HepG2 (cell line): ENCODE results near the gene PIGK. TPM values are rescaled to one million over a fixed set of nuclear protein-coding genes. Genes with fewer than 3 reads are reported as not detected.

Experiments
- AHDC1 ChIP-seq: sonication (generic); formaldehyde crosslinking; IDR thresholded peaks from 2 replicates; pipeline ENCODE4 v1.5.1; 2020; ENCODE audit warnings: mild to moderate bottlenecking, missing genetic modification reagents, borderline replicate concordance
- ARID5B ChIP-seq: IDR thresholded peaks from 2 replicates; pipeline ENCODE4 v1.4.0; 2020; ENCODE audit warnings: mild to moderate bottlenecking, missing genetic modification reagents
- ATF7-NPFF ChIP-seq: sonication (generic); formaldehyde crosslinking; IDR thresholded peaks from 2 replicates; pipeline ENCODE4 v1.8.1; 2023; ENCODE audit warnings: mild to moderate bottlenecking, low read depth, missing genetic modification reagents, moderate library complexity
- ELF3 ChIP-seq: IDR thresholded peaks from 2 replicates; pipeline ENCODE4 v1.6.1; 2016; ENCODE audit warnings: missing genetic modification reagents, missing compliant biosample characterization
- JARID2 ChIP-seq: sonication (generic); formaldehyde crosslinking; IDR thresholded peaks from 2 replicates; pipeline ENCODE4 v1.8.1; 2023; ENCODE audit warnings: missing genetic modification reagents, inconsistent platforms; ENCODE audit not compliant: insufficient replicate concordance
- MED1 ChIP-seq: sonication (generic); formaldehyde crosslinking; IDR thresholded peaks from 2 replicates; pipeline ENCODE4 v1.4.0; 2020; ENCODE audit warnings: missing genetic modification reagents
- MYNN ChIP-seq: sonication (generic); formaldehyde crosslinking; IDR thresholded peaks from 2 replicates; pipeline ENCODE4 v1.4.0; 2020; ENCODE audit warnings: mild to moderate bottlenecking, low read depth, missing genetic modification reagents
- PATZ1 ChIP-seq: sonication (generic); formaldehyde crosslinking; IDR thresholded peaks from 2 replicates; pipeline ENCODE4 v1.4.0; 2020; ENCODE audit warnings: missing genetic modification reagents
- RARG ChIP-seq: sonication (generic); formaldehyde crosslinking; IDR thresholded peaks from 2 replicates; pipeline ENCODE4 v1.4.0; 2020; ENCODE audit warnings: low read depth, mild to moderate bottlenecking, missing genetic modification reagents
- REPIN1 ChIP-seq: sonication (generic); formaldehyde crosslinking; IDR thresholded peaks from 2 replicates; pipeline ENCODE4 v1.8.0; 2022; ENCODE audit warnings: missing genetic modification reagents, low read depth, mild to moderate bottlenecking, borderline replicate concordance
- SAP130 ChIP-seq: IDR thresholded peaks from 2 replicates; pipeline ENCODE4 v1.6.1; 2016; ENCODE audit warnings: low read depth
- YY1 ChIP-seq: IDR thresholded peaks from 2 replicates; pipeline ENCODE4 v1.6.1; 2011; ENCODE audit warnings: low read length, low read depth, moderate library complexity, mild to moderate bottlenecking; ENCODE audit not compliant: insufficient read depth, insufficient replicate concordance
- ZFY ChIP-seq: sonication (generic); formaldehyde crosslinking; IDR thresholded peaks from 2 replicates; pipeline ENCODE4 v1.4.0; 2020; ENCODE audit warnings: missing genetic modification reagents
- ZNF292 ChIP-seq: sonication (generic); formaldehyde crosslinking; IDR thresholded peaks from 2 replicates; pipeline ENCODE4 v1.8.1; 2022; ENCODE audit warnings: mild to moderate bottlenecking, low read depth, missing genetic modification reagents, borderline replicate concordance
- ZNF317 ChIP-seq: sonication (generic); formaldehyde crosslinking; IDR thresholded peaks from 2 replicates; pipeline ENCODE4 v1.5.0; 2020; ENCODE audit warnings: mild to moderate bottlenecking, missing genetic modification reagents
- polyA plus RNA-seq, 8 experiments: library from polyadenylated mRNA; depleted of rRNA in 3 of 8; stranded (reverse) in 7 of 8; unstranded in 1 of 8; fragments of >200 nt; fragmentation: Illumina TruSeq in 4 of 8; extraction: Trizol in 4 of 8; gene quantifications; 2 replicates each; pipeline versions ENCODE4 v1.2.1 to v1.2.3, GENCODE V29; 2011 to 2016; ENCODE audit warnings: low read depth in 4 of 8, missing spikeins in 1 of 8, mixed read lengths in 1 of 8; ENCODE audit not compliant: insufficient read depth in 1 of 8
- total RNA-seq, 5 experiments: library from RNA; depleted of rRNA; stranded (reverse); fragments of >200 nt; fragmentation: Illumina TruSeq; extraction: Trizol; gene quantifications; 2 replicates each; pipeline ENCODE4 v1.2.3, GENCODE V29; 2016; ENCODE audit warnings: low read depth in 1 of 5
- TF ChIP-seq, protein P1 (sequence below): sonication (generic); formaldehyde crosslinking; IDR thresholded peaks from 2 replicates; pipeline ENCODE4 v1.8.1; 2023; ENCODE audit warnings: mild to moderate bottlenecking, moderate library complexity, missing genetic modification reagents

PIGK gene
- total and polyA plus RNA-seq, 2 of the 13 experiments (the other 11 are each of a cell fraction or from before 2014, with no cell fraction given) = 14.7 to 38.5 TPM

GRCh38 chr1:77219166-77219887 lies at the start of gene PIGK (continued):
- TF ChIP-seq, protein P1, sequence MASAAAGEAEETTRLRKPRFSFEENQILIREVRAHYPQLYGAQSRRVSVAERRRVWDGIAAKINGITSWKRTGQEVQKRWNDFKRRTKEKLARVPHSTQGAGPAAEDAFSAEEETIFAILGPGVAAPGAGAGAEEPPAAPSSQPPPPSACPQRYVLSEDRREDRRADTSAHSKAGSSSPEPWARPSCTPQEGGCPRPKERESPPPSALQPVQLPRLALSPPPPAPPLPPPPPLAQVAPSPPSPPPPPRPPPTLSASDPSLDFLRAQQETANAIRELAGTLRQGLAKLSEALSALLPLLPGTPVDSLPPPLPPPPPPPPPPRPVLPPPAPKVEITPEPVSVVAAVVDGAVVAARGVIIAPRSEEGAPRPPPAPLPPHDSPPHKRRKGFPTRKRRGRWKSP (CRISPR knock-in tag) = peak; percentile 58; the same call in 1 of the 2 replicates
- TF ChIP-seq PATZ1 (no peak), REPIN1 (CRISPR knock-in tag) (peak; percentile 84), JARID2 (peak; percentile 10), ARID5B (CRISPR knock-in tag) (peak; percentile 56; the same call in 1 of the 2 replicates), MED1 (CRISPR knock-in tag) (peak; percentile 49), ZFY (CRISPR knock-in tag) (peak; percentile 66), ATF7-NPFF (CRISPR knock-in tag) (no peak), ELF3 (CRISPR knock-in tag) (peak; percentile 58; the same call in 1 of the 2 replicates), MYNN (CRISPR knock-in tag) (no peak), ZNF317 (peak; percentile 45; the same call in 1 of the 2 replicates), YY1 (peak; percentile 94), ZNF292 (CRISPR knock-in tag) (no peak; the same call in 1 of the 2 replicates), SAP130 (CRISPR knock-in tag) (peak; percentile 96), AHDC1 (CRISPR knock-in tag) (0 out of 2 replicates have a peak, but pooled peaks have one; percentile 44), RARG (CRISPR knock-in tag) (no peak)
